Fibroblast of villous mesenchyme (primary cell): Measurements from ENCODE around the gene TMPRSS15. TPM values are rescaled to one million over a fixed set of nuclear protein-coding genes. Genes with fewer than 3 reads are reported as not detected.

Experiments used
- DNase-seq: peaks from one replicate; pipeline ENCODE4 v3.0.0-alpha.2; 2010; ENCODE audit warnings: low read depth
- H3K4me3 ChIP-seq: 2 replicates; pipeline ENCODE4 v1.5.1; 2011; ENCODE audit warnings: low read depth, mild to moderate bottlenecking, low read length
- total RNA-seq: library from RNA; depleted of rRNA; stranded (reverse); fragments of >200 nt; gene quantifications from 2 replicates; pipeline ENCODE4 v1.2.3, GENCODE V29; 2012
- TF ChIP-seq, protein P1 (sequence below): IDR thresholded peaks from 2 replicates; pipeline ENCODE4 v1.5.1; 2012; ENCODE audit warnings: low read depth, mild to moderate bottlenecking, low read length; ENCODE audit not compliant: insufficient read depth

Gene TMPRSS15
- total RNA-seq, 1 donor, result not detected

DNA sequence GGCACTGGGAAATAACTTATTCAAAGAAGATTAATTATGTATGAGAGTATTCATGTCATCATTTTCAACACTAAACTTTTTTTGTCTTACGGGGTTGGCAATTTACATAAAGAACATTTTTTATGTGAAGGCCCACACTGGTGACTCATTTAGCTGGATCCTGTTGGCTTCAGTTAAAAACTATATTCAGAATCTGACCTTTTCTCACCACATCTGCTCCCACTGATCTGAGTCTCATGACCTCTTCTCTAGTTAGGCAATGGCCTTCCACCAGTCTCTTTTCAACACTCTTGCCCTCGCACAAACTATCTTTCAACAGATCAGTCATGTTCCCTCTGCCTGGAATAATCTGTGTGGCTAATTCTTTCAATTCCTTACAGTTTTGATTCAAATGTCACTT is 53.4 kb downstream of the TMPRSS15 start:
- TF ChIP-seq, protein P1, sequence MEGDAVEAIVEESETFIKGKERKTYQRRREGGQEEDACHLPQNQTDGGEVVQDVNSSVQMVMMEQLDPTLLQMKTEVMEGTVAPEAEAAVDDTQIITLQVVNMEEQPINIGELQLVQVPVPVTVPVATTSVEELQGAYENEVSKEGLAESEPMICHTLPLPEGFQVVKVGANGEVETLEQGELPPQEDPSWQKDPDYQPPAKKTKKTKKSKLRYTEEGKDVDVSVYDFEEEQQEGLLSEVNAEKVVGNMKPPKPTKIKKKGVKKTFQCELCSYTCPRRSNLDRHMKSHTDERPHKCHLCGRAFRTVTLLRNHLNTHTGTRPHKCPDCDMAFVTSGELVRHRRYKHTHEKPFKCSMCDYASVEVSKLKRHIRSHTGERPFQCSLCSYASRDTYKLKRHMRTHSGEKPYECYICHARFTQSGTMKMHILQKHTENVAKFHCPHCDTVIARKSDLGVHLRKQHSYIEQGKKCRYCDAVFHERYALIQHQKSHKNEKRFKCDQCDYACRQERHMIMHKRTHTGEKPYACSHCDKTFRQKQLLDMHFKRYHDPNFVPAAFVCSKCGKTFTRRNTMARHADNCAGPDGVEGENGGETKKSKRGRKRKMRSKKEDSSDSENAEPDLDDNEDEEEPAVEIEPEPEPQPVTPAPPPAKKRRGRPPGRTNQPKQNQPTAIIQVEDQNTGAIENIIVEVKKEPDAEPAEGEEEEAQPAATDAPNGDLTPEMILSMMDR, result no peak
- no peak overlapping the region for H3K4me3 ChIP-seq
- no peak for DNase-seq

DNA sequence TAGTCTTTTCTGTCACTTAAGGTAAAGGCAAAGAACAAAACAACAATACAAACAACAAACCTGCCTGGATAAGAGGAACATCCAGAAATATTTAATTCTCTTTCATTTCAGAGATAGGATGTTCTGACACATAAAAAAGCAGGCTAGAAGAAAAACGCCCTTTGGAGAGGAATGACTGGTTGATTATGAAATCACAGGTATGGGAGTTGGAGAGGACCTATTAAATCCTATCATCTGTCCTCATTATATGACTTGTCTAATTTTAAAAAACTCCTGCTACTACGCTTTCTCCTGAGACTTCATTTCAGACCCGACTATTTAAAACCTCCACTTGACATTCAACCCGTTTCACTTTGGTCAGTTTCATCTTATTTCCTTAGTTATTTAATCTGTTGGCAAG is 54.1 kb downstream of the TMPRSS15 start:
- TF ChIP-seq, protein P1, result no peak
- no peak for DNase-seq
- H3K4me3 ChIP-seq, result no peak overlapping the region

DNA sequence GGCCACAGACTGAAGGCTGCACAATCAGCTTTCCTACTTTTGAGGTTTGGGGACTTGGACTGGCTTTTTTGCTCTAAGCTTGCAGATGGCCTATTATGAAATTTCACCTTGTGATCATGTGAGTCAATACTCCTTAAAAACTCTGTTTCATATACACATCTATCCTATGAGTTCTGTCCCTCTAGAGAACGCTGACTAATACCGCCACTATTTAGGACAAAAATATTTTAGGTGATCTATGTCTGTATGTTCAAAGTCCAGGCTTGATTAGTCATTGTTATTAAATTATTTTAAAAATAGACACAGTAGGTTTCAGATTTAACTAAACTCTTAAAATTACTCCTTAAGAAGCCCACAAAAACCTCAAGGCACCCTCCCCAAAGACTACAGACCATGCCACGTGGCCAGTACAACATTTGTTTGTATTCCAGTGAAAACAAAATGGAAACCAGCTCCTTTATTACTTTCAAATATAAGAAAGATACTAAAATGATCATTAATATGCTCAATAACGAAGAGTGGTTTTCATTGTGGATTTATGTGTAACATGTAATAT is 63.1 kb downstream of the TMPRSS15 start:
- no peak overlapping the region for H3K4me3 ChIP-seq
- TF ChIP-seq, protein P1, result no peak
- peak; percentile 0 for DNase-seq

DNA sequence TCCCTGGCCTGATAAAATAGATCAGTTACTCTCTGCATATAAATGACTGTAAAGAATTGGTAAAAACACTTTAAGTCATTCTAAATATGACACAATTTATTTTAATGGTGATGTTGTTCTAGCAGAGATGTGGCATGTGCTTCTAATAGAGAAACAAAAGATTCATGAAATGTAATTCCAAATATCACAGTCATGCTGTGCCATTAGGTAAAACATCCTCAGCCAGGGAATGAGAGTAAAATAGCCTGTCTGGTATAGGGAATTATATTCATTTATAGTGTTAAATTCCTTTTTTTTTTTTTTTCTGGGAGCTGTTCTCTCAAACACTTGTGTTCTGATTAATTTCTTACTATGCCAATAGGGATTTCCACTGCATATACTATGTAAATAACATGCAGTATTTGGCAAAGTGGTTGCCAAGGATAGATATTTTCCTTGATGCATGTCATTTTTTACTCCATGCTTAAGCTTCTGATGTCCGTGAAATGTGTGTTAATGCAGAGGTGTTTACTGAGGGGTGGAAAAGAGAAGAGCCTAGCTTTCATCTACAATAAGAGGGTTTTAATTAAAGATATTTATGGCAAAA is 67.8 kb downstream of the TMPRSS15 start:
- DNase-seq, result no peak
- no peak overlapping the region for H3K4me3 ChIP-seq
- TF ChIP-seq, protein P1, result no peak

DNA sequence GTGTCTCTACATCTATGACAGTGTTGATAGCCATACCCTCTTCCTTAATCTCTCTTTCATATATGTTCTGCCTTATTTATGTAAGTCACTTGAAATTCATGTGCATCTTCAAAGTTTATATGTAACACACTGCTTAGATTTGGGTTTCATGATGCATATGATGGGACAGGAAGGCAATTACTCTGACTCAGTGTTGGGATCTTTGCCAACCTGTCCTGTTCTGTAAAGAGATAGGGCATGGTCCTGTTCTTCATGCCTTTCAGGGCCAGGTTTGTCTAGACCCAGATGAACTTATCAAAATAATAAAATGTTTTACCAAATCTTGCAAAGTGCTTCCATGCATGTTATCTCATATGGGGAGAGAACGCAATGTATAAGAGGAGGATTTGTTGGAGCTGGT is 69.5 kb downstream of the TMPRSS15 start:
- no peak for DNase-seq
- TF ChIP-seq, protein P1, result no peak
- no peak overlapping the region for H3K4me3 ChIP-seq

DNA sequence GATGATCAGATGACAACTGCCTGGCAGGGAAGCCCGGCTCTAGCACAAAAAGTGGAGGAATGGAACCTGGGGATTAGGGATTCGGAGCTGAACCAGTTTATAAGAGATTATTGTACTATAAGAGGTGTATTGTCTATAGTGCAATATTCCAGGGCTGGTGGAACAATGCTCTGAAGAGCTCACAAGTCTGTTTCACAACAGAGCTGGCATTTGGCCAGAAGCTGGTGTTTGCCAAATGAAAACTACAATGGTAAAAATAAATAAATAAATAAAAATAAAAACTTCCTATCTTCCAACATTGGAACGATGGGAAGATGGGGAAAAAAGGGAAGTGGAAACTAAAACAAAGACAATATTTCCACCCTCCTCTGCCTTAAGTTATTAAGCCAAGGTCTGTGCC is 85.4 kb downstream of the TMPRSS15 start:
- TF ChIP-seq, protein P1, result no peak
- DNase-seq, result no peak
- no peak overlapping the region for H3K4me3 ChIP-seq

DNA sequence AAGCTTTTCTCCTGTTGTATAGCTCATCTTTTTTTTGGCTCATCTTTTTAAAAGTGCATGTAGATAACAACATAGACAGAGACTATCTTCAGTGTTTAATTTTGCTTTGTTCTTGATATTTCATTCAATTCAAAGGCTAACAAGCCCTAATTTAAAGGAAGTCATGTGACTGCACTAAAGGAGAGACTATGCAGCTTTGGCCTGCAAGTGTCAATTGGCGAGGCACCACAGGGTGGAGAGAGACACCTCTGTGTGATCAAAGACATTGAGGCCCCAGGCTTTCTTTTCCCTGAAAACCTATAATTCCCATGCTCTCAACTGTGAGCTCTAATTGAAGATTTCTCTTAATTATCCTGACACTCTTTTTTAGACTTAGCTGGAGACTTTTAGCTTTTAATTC is 105.4 kb downstream of the TMPRSS15 start:
- DNase-seq, result no peak
- TF ChIP-seq, protein P1, result no peak

More for the DNA sequence above, 105.4 kb downstream of the TMPRSS15 start:
- H3K4me3 ChIP-seq, result no peak overlapping the region
